Esophagus squamous epithelium (tissue), 5 donors: ENCODE measurements around the gene SLC35F4. TPM values are rescaled to one million over a fixed set of nuclear protein-coding genes. Genes with fewer than 3 reads are reported as not detected.
"Not testable (repeated sequence)": the region's sequence is repeated elsewhere in the genome, so short reads cannot be mapped to it uniquely, and the experiment has no call there.

Experiments used
- DNase-seq: peaks from one replicate; lab custom pipeline; 2025; lab: John Stamatoyannopoulos, UW
- H3K27ac ChIP-seq, 4 donors: fragments of 200-600 bp; sonication (generic); one replicate each; pipeline ENCODE4 v1.5.1; 2016 to 2019; ENCODE audit warnings: mild to moderate bottlenecking in 1 of 4
- H3K27me3 ChIP-seq, 4 donors: fragments of 200-600 bp; sonication (generic); 1 replicate in 3 of 4; 2 replicates in 1 of 4; pipeline versions ENCODE4 v1.5.1 to v1.6.0; 2017 to 2021; ENCODE audit warnings: antibody characterized with exemption in 1 of 4
- H3K36me3 ChIP-seq, 3 donors: fragments of 200-600 bp; sonication (generic); one replicate each; pipeline ENCODE4 v1.5.1; 2016 to 2019
- H3K4me1 ChIP-seq, 3 donors: fragments of 200-600 bp; sonication (generic); one replicate each; pipeline ENCODE4 v1.5.1; 2017 to 2019
- H3K4me3 ChIP-seq, 4 donors: fragments of 200-600 bp; sonication (generic); 1 replicate in 3 of 4; 2 replicates in 1 of 4; pipeline ENCODE4 v1.5.1; 2016 to 2019; ENCODE audit warnings: mild to moderate bottlenecking in 2 of 4, moderate library complexity in 1 of 4
- H3K9me3 ChIP-seq, 3 donors: fragments of 200-600 bp; sonication (generic); one replicate each; pipeline ENCODE4 v1.5.1; 2016 to 2019
- CTCF ChIP-seq, 6 experiments: fragments of 450-650 bp in 4 of 6; fragments of 200-600 bp in 2 of 6; sonication (generic) in 2 of 6; IDR thresholded peaks; one replicate each; pipeline ENCODE4 v1.5.1; 2016 to 2019; ENCODE audit warnings: antibody characterized with exemption in 6 of 6, mild to moderate bottlenecking in 4 of 6, moderate library complexity in 4 of 6
- POLR2A ChIP-seq, 4 donors: fragments of 450-650 bp; IDR thresholded peaks; one replicate each; pipeline ENCODE4 v1.6.1; 2017; ENCODE audit warnings: antibody characterized with exemption in 4 of 4, mild to moderate bottlenecking in 4 of 4, moderate library complexity in 3 of 4
- WGBS, 2 donors: methylation state at CpG; one replicate each; pipeline ENCODE4 v1.1.5; 2018; 5-methylcytosine and 5-hydroxymethylcytosine counted together
- intact Hi-C: fragments of 100-400 bp; cut with DNase I; formaldehyde crosslinking; loops from one replicate; pipeline ENCODE4 v1.15.0; 2022
- total RNA-seq, 4 donors: library from RNA; depleted of rRNA; stranded (reverse); fragments of >200 nt; gene quantifications; one replicate each; pipeline ENCODE4 v1.1.0, GENCODE V29; 2016
- donor health status: DM: yes; HTN: yes; CAD: no.

Gene SLC35F4
- total RNA-seq, 4 donors from 2014 or later: not detected

DNA sequence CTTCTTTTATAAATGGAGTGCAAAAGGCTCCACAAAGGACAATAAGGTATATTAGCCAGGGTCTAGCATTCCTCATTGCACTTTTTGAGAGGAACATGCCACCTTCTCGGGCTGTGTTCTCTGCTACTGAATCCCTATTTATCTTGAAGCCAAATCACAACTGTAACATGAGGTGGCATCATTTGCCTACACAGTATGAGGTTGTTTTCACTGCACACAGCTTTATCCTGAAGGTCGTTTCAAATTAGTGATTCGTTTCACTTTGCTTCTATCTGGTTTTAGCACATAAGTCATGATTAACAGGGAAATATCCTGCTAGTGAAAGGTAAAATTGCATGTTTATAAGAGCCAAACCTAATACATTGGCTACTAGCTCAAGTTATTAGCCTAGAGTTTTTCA, 153.8 kb downstream of the SLC35F4 start:
- no peak for DNase-seq
- Histone ChIP-seq H3K9me3 (peaks cover 0 to 11% (median 0%) of the 10 kb centered on the region in 3 donors), H3K4me3 (no peak overlapping the region), H3K36me3 (no peaks in the 10 kb centered on the region), H3K27me3 (no peaks in the 10 kb centered on the region), H3K4me1 (no peaks in the 10 kb centered on the region), H3K27ac (no peak overlapping the region)
- WGBS, 2 donors: 27 to 30% methylated on average over 3 of the region's 3 CpGs
- intact Hi-C loops: no loop called here
- TF ChIP-seq CTCF (IDR thresholded peaks at IDR 0.05): no peak
- TF ChIP-seq POLR2A (IDR thresholded peaks at IDR 0.05): no peak

DNA sequence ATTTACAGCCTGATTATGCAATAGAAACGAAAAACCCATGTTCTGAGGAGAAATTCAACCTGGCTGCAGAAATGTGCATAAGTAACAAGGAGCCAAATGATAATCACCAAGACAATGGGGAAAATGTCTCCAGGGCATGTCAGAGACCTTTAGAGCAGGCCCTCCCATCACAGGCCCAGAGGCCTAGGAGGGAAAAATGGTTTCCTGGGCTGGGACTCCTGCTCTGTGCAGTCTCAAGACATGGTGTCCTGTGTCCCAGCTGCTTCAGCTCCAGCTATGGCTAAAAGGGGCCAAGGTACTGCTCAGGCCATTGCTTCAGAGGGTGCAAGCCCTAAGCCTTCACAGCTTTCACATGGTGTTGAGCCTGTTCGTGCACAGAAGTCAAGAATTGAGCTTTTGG, 156.0 kb downstream of the SLC35F4 start:
- WGBS, 2 donors: 33 to 42% methylated on average over 1 to 2 of the region's 2 CpGs
- no peak overlapping the region for H3K4me3 ChIP-seq
- no peak for TF ChIP-seq CTCF (IDR thresholded peaks at IDR 0.05)
- no peak for TF ChIP-seq POLR2A (IDR thresholded peaks at IDR 0.05)

GRCh38 chr14:57709086-57709485, 156.8 kb downstream of the SLC35F4 start:
- H3K27ac ChIP-seq, intact Hi-C loops, DNase-seq, H3K4me1 ChIP-seq, H3K4me3 ChIP-seq, H3K27me3 ChIP-seq, H3K36me3 ChIP-seq: not testable (repeated sequence)
- WGBS, 2 donors: 84 to 86% methylated on average over 5 of the region's 5 CpGs
- peaks cover 0 to 11% (median 0%) of the 10 kb centered on the region in 3 donors for H3K9me3 ChIP-seq

More for the DNA sequence above, 156.0 kb downstream of the SLC35F4 start:
- H3K4me1 ChIP-seq: no peaks in the 10 kb centered on the region
- H3K9me3 ChIP-seq: peaks cover 0 to 11% (median 0%) of the 10 kb centered on the region in 3 donors
- intact Hi-C loops: no loop called here
- H3K27ac ChIP-seq: no peak overlapping the region
- no peaks in the 10 kb centered on the region for H3K27me3 ChIP-seq
- no peaks in the 10 kb centered on the region for H3K36me3 ChIP-seq
- no peak for DNase-seq

DNA sequence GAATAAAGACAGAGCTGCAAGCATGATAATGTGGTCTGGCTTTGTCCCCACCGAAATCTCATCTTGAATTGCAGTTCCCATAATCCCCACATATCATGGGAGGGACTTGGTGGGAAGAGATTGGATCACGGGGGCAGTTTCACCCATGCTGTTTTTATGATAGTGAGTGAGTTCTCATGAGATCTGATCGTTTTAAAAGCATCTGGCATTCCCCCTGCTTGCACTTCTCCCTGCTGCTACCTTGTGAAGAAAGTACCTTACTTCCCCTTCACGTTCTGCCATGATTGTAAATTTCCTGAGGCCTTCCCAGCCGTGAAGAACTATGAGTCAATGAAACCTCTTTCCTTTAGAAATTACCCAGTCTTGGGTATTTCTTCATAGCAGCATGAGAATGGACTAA, 158.7 kb downstream of the SLC35F4 start:
- 36 to 49% methylated on average over 5 of the region's 5 CpGs for WGBS, 2 donors
- intact Hi-C loops: no loop called here
- DNase-seq: no peak
- Histone ChIP-seq H3K4me1 (no peaks in the 10 kb centered on the region), H3K4me3 (no peak overlapping the region), H3K27ac (no peak overlapping the region), H3K27me3 (no peaks in the 10 kb centered on the region), H3K36me3 (no peaks in the 10 kb centered on the region), H3K9me3 (peaks cover 0 to 11% (median 0%) of the 10 kb centered on the region in 3 donors)
- TF ChIP-seq CTCF (IDR thresholded peaks at IDR 0.05) (no peak), POLR2A (IDR thresholded peaks at IDR 0.05) (no peak)

DNA sequence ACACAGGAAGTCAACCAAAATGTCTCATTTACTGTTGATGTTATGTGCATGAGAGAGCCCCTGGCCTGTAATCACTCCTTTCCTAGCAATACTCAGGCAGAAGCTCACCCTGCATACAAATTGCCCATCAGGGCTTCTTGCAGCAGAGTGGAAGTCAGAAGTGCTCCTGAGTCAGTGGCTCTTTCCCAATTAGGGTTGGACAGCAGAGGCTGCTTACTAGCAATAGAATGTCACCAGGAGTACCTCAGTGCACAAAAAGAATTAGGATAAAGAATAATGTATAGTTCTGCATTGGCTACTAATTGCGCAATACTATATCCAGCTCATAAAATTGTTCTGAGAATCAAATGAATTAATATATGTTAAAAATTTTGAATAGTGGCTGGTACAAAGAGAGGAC, 161.1 kb downstream of the SLC35F4 start:
- Histone ChIP-seq H3K27me3 (no peaks in the 10 kb centered on the region), H3K36me3 (no peaks in the 10 kb centered on the region), H3K4me1 (no peaks in the 10 kb centered on the region), H3K27ac (no peak overlapping the region), H3K4me3 (no peak overlapping the region), H3K9me3 (peaks cover 0 to 2% (median 0%) of the 10 kb centered on the region in 3 donors)
- 94 to 100% methylated on average over 1 of the region's 1 CpG for WGBS, 2 donors
- intact Hi-C loops: no loop called here
- TF ChIP-seq CTCF (IDR thresholded peaks at IDR 0.05): no peak
- no peak for TF ChIP-seq POLR2A (IDR thresholded peaks at IDR 0.05)
- DNase-seq: no peak

- no peaks in the 10 kb centered on the region for H3K36me3 ChIP-seq
- no peaks in the 10 kb centered on the region for H3K27me3 ChIP-seq
- TF ChIP-seq CTCF (IDR thresholded peaks at IDR 0.05) (no peak), POLR2A (IDR thresholded peaks at IDR 0.05) (no peak)
- DNase-seq: no peak
- H3K4me3 ChIP-seq: no peak overlapping the region
- WGBS, 2 donors: 29 to 33% methylated on average over 3 of the region's 3 CpGs
- H3K27ac ChIP-seq: no peak overlapping the region
- intact Hi-C loops: loop anchor here (10.0 kb wide), 1 partner anchor 375 kb away; no protein-coding TSS in a partner anchor
- no peaks in the 10 kb centered on the region for H3K9me3 ChIP-seq
- no peaks in the 10 kb centered on the region for H3K4me1 ChIP-seq
These were observed 165.9 kb downstream of the SLC35F4 start for GRCh38 chr14:57699947-57700346.
